Keratinocyte (primary cell): ENCODE data around the gene CWF19L1. TPM values are rescaled to one million over a fixed set of nuclear protein-coding genes. Genes with fewer than 3 reads are reported as not detected.

Experiments used
- DNase-seq: peaks from one replicate; pipeline ENCODE4 v3.0.0-alpha.2; 2011; ENCODE audit warnings: low read depth, missing footprints, low spot score
- FAIRE-seq: peaks from 2 replicates; lab custom pipeline; 2011; peaks lifted over from hg19 to GRCh38; lab: Jason Lieb, UNC
- H2AFZ ChIP-seq: 2 replicates; pipeline ENCODE4 v1.6.0; 2012; ENCODE audit warnings: low read length, control low read depth, inconsistent platforms; ENCODE audit not compliant: control insufficient read depth
- H3K27ac ChIP-seq: 2 replicates; pipeline ENCODE4 v1.5.1; 2011; ENCODE audit warnings: low read length; ENCODE audit not compliant: control insufficient read depth, insufficient read depth
- H3K27me3 ChIP-seq: 3 replicates; pipeline ENCODE4 v1.6.0; 2011; ENCODE audit warnings: low read length; ENCODE audit not compliant: control insufficient read depth, insufficient read depth; ENCODE audit errors: extremely low read depth
- H3K36me3 ChIP-seq, 2 experiments: 2 replicates in 1 of 2; 3 replicates in 1 of 2; pipeline ENCODE4 v1.5.1; 2011; ENCODE audit warnings: low read length in 2 of 2, mild to moderate bottlenecking in 1 of 2; ENCODE audit not compliant: control insufficient read depth in 2 of 2, insufficient read depth in 2 of 2; ENCODE audit errors: extremely low read depth in 1 of 2
- H3K4me1 ChIP-seq: 3 replicates; pipeline ENCODE4 v1.5.1; 2011; ENCODE audit warnings: low read length; ENCODE audit not compliant: control insufficient read depth, insufficient read depth; ENCODE audit errors: extremely low read depth
- H3K4me2 ChIP-seq: 3 replicates; pipeline ENCODE4 v1.6.0; 2011; ENCODE audit warnings: low read depth, low read length; ENCODE audit not compliant: control insufficient read depth, insufficient read depth; ENCODE audit errors: extremely low read depth
- H3K4me3 ChIP-seq, 3 experiments: fragments of 200-600 bp in 1 of 3; sonication (generic) in 1 of 3; 2 replicates in 2 of 3; 3 replicates in 1 of 3; pipeline ENCODE4 v1.5.1; 2011 to 2016; ENCODE audit warnings: low read length in 3 of 3, mild to moderate bottlenecking in 3 of 3, control low read depth in 2 of 3, inconsistent platforms in 1 of 3, low read depth in 1 of 3, mixed read lengths in 1 of 3, mixed run types in 1 of 3, moderate library complexity in 1 of 3; ENCODE audit not compliant: control insufficient read depth in 2 of 3, insufficient read depth in 2 of 3; ENCODE audit errors: extremely low read depth in 1 of 3
- H3K79me2 ChIP-seq: 2 replicates; pipeline ENCODE4 v1.6.0; 2012; ENCODE audit warnings: low read length; ENCODE audit not compliant: control insufficient read depth, insufficient read depth
- H3K9ac ChIP-seq: 3 replicates; pipeline ENCODE4 v1.6.0; 2011; ENCODE audit warnings: low read length; ENCODE audit not compliant: control insufficient read depth, insufficient read depth; ENCODE audit errors: extremely low read depth
- H3K9me1 ChIP-seq: 3 replicates; pipeline ENCODE4 v1.6.0; 2011; ENCODE audit warnings: low read length; ENCODE audit not compliant: control insufficient read depth, insufficient read depth; ENCODE audit errors: extremely low read depth
- H3K9me3 ChIP-seq: 2 replicates; pipeline ENCODE4 v1.5.1; 2012; ENCODE audit warnings: low read depth, low read length; ENCODE audit not compliant: control insufficient read depth
- H4K20me1 ChIP-seq: 3 replicates; pipeline ENCODE4 v1.6.0; 2011; ENCODE audit warnings: low read length; ENCODE audit not compliant: control insufficient read depth, insufficient read depth; ENCODE audit errors: extremely low read depth
- EZH2 ChIP-seq: IDR thresholded peaks from one replicate; pipeline ENCODE4 v1.6.1; 2012; ENCODE audit warnings: inconsistent platforms, mild to moderate bottlenecking, low read length, moderate library complexity
- dilution Hi-C: fragments of 300-500 bp; cut with MboI; formaldehyde crosslinking; loops from one replicate; pipeline ENCODE4 v1.7.0; 2020; ENCODE audit warnings: low sequenced_read_pairs; ENCODE audit not compliant: extremely low pct_ligation_motif_present
- polyA plus RNA-seq, 5 experiments: library from polyadenylated mRNA; depleted of rRNA in 3 of 5; stranded (reverse) in 3 of 5; stranded (forward) in 1 of 5; unstranded in 1 of 5; fragments of >200 nt; gene quantifications; 1 replicate in 1 of 5; 2 replicates in 3 of 5; 3 replicates in 1 of 5; pipeline versions ENCODE4 v1.2.1 to v1.2.3, GENCODE V29; 2011 to 2012; ENCODE audit warnings: missing spikeins in 2 of 5, low read depth in 1 of 5, low replicate concordance in 1 of 5
- TF ChIP-seq, protein P1 (sequence below), 3 experiments: IDR thresholded peaks in 1 of 3; conservative IDR thresholded peaks in 1 of 3; optimal IDR thresholded peaks in 1 of 3; 2 replicates in 2 of 3; 3 replicates in 1 of 3; pipeline versions ENCODE3 to v1.5.1; 2011; ENCODE audit warnings: low read length in 3 of 3, mild to moderate bottlenecking in 3 of 3, moderate library complexity in 2 of 3, control low read depth in 1 of 3, inconsistent platforms in 1 of 3; ENCODE audit not compliant: insufficient read depth in 2 of 3; ENCODE audit errors: extremely low read depth in 1 of 3

The CWF19L1 gene
- polyA plus RNA-seq, 1 donor (not counting 4 experiments of a cell fraction or from before 2014, with no cell fraction given): 20.2 TPM

DNA sequence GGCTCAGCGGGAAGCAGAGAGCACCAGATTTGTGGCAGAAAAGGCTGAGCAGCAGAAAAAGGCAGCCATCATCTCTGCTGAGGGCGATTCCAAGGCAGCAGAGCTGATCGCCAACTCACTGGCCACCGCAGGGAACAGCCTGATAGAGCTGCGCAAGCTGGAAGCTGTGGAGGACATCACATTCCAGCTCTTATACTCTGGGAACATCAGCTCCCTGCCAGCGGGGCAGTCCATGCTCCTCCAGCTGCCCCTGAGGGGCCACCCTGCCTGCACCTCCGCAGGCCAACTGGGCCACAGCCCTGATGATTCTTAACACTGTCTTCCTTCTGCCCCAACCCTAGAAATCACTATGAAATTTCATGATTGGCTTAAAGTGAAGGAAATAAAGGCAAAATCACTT, 18.6 kb downstream of the CWF19L1 start:
- Histone ChIP-seq H3K36me3 (peaks cover 11 to 15% of the 10 kb centered on the region in 2 experiments), H3K9me1 (no peaks in the 10 kb centered on the region), H3K4me1 (no peaks in the 10 kb centered on the region), H4K20me1 (no peaks in the 10 kb centered on the region), H3K79me2 (no peaks in the 10 kb centered on the region), H3K4me3 (no peak overlapping the region), H3K27ac (no peak overlapping the region), H3K4me2 (no peak overlapping the region), H3K9ac (no peak overlapping the region), H3K27me3 (no peaks in the 10 kb centered on the region), H2AFZ (no peak overlapping the region), H3K9me3 (no peaks in the 10 kb centered on the region)
- DNase-seq (no peak), FAIRE-seq (no peak)
- TF ChIP-seq, protein P1, sequence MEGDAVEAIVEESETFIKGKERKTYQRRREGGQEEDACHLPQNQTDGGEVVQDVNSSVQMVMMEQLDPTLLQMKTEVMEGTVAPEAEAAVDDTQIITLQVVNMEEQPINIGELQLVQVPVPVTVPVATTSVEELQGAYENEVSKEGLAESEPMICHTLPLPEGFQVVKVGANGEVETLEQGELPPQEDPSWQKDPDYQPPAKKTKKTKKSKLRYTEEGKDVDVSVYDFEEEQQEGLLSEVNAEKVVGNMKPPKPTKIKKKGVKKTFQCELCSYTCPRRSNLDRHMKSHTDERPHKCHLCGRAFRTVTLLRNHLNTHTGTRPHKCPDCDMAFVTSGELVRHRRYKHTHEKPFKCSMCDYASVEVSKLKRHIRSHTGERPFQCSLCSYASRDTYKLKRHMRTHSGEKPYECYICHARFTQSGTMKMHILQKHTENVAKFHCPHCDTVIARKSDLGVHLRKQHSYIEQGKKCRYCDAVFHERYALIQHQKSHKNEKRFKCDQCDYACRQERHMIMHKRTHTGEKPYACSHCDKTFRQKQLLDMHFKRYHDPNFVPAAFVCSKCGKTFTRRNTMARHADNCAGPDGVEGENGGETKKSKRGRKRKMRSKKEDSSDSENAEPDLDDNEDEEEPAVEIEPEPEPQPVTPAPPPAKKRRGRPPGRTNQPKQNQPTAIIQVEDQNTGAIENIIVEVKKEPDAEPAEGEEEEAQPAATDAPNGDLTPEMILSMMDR (optimal IDR thresholded peaks at IDR 0.05 in 1 of 3, IDR thresholded peaks at IDR 0.05 in 1 of 3, conservative IDR thresholded peaks at IDR 0.05 in 1 of 3; ENCODE audit: extremely low read depth in 1 of 3, insufficient read depth in 2 of 3, low read length in 3 of 3): no peak
- no peak for TF ChIP-seq EZH2
- dilution Hi-C loops: no loop called here

GRCh38 chr10:100245484-100246220, 21.8 kb downstream of the CWF19L1 start:
- Histone ChIP-seq H3K4me3 (no peak overlapping the region), H3K4me1 (no peaks in the 10 kb centered on the region), H3K27ac (no peak overlapping the region), H3K27me3 (no peaks in the 10 kb centered on the region), H3K36me3 (peaks cover 16 to 18% of the 10 kb centered on the region in 2 experiments), H3K4me2 (no peak overlapping the region), H3K9me1 (no peaks in the 10 kb centered on the region), H2AFZ (no peak overlapping the region), H3K79me2 (no peaks in the 10 kb centered on the region), H3K9me3 (no peaks in the 10 kb centered on the region), H3K9ac (no peak overlapping the region), H4K20me1 (no peaks in the 10 kb centered on the region)
- FAIRE-seq: no peak
- no peak for DNase-seq
- TF ChIP-seq, protein P1 (optimal IDR thresholded peaks at IDR 0.05 in 1 of 3, IDR thresholded peaks at IDR 0.05 in 1 of 3, conservative IDR thresholded peaks at IDR 0.05 in 1 of 3; ENCODE audit: extremely low read depth in 1 of 3, insufficient read depth in 2 of 3, low read length in 3 of 3): no peak
- TF ChIP-seq EZH2: no peak
- dilution Hi-C loops: no loop called here
